Measurements from ENCODE around the gene BMP7.
"Not testable (repeated sequence)": the region's sequence is repeated elsewhere in the genome, so short reads cannot be mapped to it uniquely, and the experiment has no call there.

BMP7 gene

GRCh38 chr20:57242414-57242813 is 24.0 kb downstream of the BMP7 start:
- H3K36me3 ChIP-seq: no peaks in the 10 kb centered on the region

GRCh38 chr20:57241363-57241991 is 25.0 kb downstream of the BMP7 start:
- DNase-seq: no peak
- Histone ChIP-seq H3K4me3 (ENCODE audit: low read depth, low read length) (no peak overlapping the region), H3K9me3 (no peaks in the 10 kb centered on the region), H3K27me3 (no peaks in the 10 kb centered on the region), H3K36me3 (no peaks in the 10 kb centered on the region), H3K4me1 (peaks cover 10% of the 10 kb centered on the region)
- no peak for TF ChIP-seq CTCF (IDR thresholded peaks at IDR 0.05; ENCODE audit: low read depth, low read length)

More at GRCh38 chr20:57242414-57242813, 24.0 kb downstream of the BMP7 start:
- TF ChIP-seq CTCF (IDR thresholded peaks at IDR 0.05; ENCODE audit: low read depth, low read length): no peak
- no peak for DNase-seq
- Histone ChIP-seq H3K9me3 (no peaks in the 10 kb centered on the region), H3K4me3 (ENCODE audit: low read depth, low read length) (no peak overlapping the region), H3K4me1 (peaks cover 10% of the 10 kb centered on the region), H3K27me3 (no peaks in the 10 kb centered on the region)

GRCh38 chr20:57240581-57241362 is 25.7 kb downstream of the BMP7 start:
- Histone ChIP-seq H3K27me3 (peaks cover 7% of the 10 kb centered on the region; the same call in 1 of the 2 replicates), H3K4me1 (peaks cover 10% of the 10 kb centered on the region), H3K36me3 (no peaks in the 10 kb centered on the region), H3K9me3 (no peaks in the 10 kb centered on the region; the same call in 1 of the 2 replicates), H3K4me3 (ENCODE audit: low read depth, low read length) (no peak overlapping the region)
- TF ChIP-seq CTCF (IDR thresholded peaks at IDR 0.05; ENCODE audit: low read depth, low read length): no peak
- DNase-seq: no peak

GRCh38 chr20:57239725-57240124 is 26.7 kb downstream of the BMP7 start:
- not testable (repeated sequence) for H3K4me3 ChIP-seq (ENCODE audit: low read depth, low read length); DNase-seq; H3K27me3 ChIP-seq; H3K9me3 ChIP-seq; H3K36me3 ChIP-seq; H3K4me1 ChIP-seq

GRCh38 chr20:57239324-57239723 is 27.1 kb downstream of the BMP7 start:
- not testable (repeated sequence) for H3K36me3 ChIP-seq; H3K27me3 ChIP-seq; H3K4me3 ChIP-seq (ENCODE audit: low read depth, low read length); H3K9me3 ChIP-seq; DNase-seq; H3K4me1 ChIP-seq

- H3K4me1 ChIP-seq: no peaks in the 10 kb centered on the region
- H3K27me3 ChIP-seq: peaks cover 8% of the 10 kb centered on the region; the same call in 1 of the 2 replicates
- no peak overlapping the region for H3K4me3 ChIP-seq (ENCODE audit: low read depth, low read length)
- no peaks in the 10 kb centered on the region for H3K36me3 ChIP-seq
- TF ChIP-seq CTCF (IDR thresholded peaks at IDR 0.05; ENCODE audit: low read depth, low read length): no peak
- no peaks in the 10 kb centered on the region; the same call in 1 of the 2 replicates for H3K9me3 ChIP-seq
- no peak for DNase-seq
These were observed 28.4 kb downstream of the BMP7 start for GRCh38 chr20:57238089-57238488.

- no peaks in the 10 kb centered on the region; the same call in 1 of the 2 replicates for H3K9me3 ChIP-seq
- no peak for TF ChIP-seq CTCF (IDR thresholded peaks at IDR 0.05; ENCODE audit: low read depth, low read length)
- no peaks in the 10 kb centered on the region for H3K4me1 ChIP-seq
- peaks cover 8% of the 10 kb centered on the region; the same call in 1 of the 2 replicates for H3K27me3 ChIP-seq
- H3K36me3 ChIP-seq: no peaks in the 10 kb centered on the region
- no peak for DNase-seq
- no peak overlapping the region for H3K4me3 ChIP-seq (ENCODE audit: low read depth, low read length)
These were observed 28.9 kb downstream of the BMP7 start for GRCh38 chr20:57237585-57237953.

Data from BE2C (cell line).